IMR-90 (cell line): ENCODE measurements around the gene RTP5. TPM values are rescaled to one million over a fixed set of nuclear protein-coding genes. Genes with fewer than 3 reads are reported as not detected.

Source experiments
- ATAC-seq: fragments of 200-7000 bp; cut with Tn5 transposase; 2 replicates; pipeline ENCODE4 v1.9.1; 2020; ENCODE audit warnings: low read depth, mild to moderate bottlenecking, moderate library complexity
- BruUV-seq: library from RNA; stranded (reverse); fragments of 400-500 nt; replicated peaks from 2 replicates; lab custom pipeline; 2021; lab: Mats Ljungman, UMichigan
- CTCF ChIA-PET: fragments of 300-600 bp; formaldehyde crosslinking; extraction: SDS; loops from one replicate; lab custom pipeline; 2021; ENCODE audit warnings: antibody characterized with exemption; lab: Yijun Ruan, JAX
- POLR2A ChIA-PET: fragments of 300-600 bp; sonication (Branson Sonifier 250); formaldehyde crosslinking; loops from one replicate; lab custom pipeline; 2022; ENCODE audit warnings: antibody characterized with exemption; ENCODE audit not compliant: unreplicated experiment; lab: Charles Lee
- DNase-seq: peaks from one replicate; pipeline ENCODE4 v3.0.0; 2013
- H2AFZ ChIP-seq: replicated peaks from 2 replicates; pipeline ENCODE3; 2013; ENCODE audit warnings: low read length, mild to moderate bottlenecking; ENCODE audit not compliant: poor library complexity
- H2AK5ac ChIP-seq: 2 replicates; pipeline ENCODE4 v1.6.1; 2013; ENCODE audit warnings: low read depth, low read length, inconsistent platforms
- H2AK9ac ChIP-seq: replicated peaks from 2 replicates; pipeline ENCODE3; 2013; ENCODE audit warnings: mild to moderate bottlenecking, low read depth, low read length, moderate library complexity; ENCODE audit not compliant: poor library complexity
- H2BK120ac ChIP-seq: 2 replicates; pipeline ENCODE4 v1.6.1; 2013; ENCODE audit warnings: low read depth, low read length, inconsistent platforms
- H2BK15ac ChIP-seq: 3 replicates; pipeline ENCODE4 v1.6.1; 2013; ENCODE audit warnings: low read depth, low read length, inconsistent platforms
- H2BK20ac ChIP-seq: 2 replicates; pipeline ENCODE4 v1.6.1; 2013; ENCODE audit warnings: low read depth, mild to moderate bottlenecking, inconsistent platforms, low read length, moderate library complexity
- H2BK5ac ChIP-seq: 2 replicates; pipeline ENCODE4 v1.6.1; 2013; ENCODE audit warnings: mild to moderate bottlenecking, low read depth, low read length, inconsistent platforms; ENCODE audit not compliant: poor library complexity, severe bottlenecking
- H3K14ac ChIP-seq: replicated peaks from 2 replicates; pipeline ENCODE4 v1.6.1; 2013; ENCODE audit warnings: low read depth, low read length, inconsistent platforms
- H3K18ac ChIP-seq: 2 replicates; pipeline ENCODE4 v1.6.1; 2013; ENCODE audit warnings: low read depth, low read length, control low read depth
- H3K23ac ChIP-seq: 2 replicates; pipeline ENCODE4 v1.6.1; 2013; ENCODE audit warnings: low read depth, low read length, inconsistent platforms
- H3K27ac ChIP-seq: 2 replicates; pipeline ENCODE4 v1.5.1; 2013; ENCODE audit warnings: mild to moderate bottlenecking, control low read depth, low read length; ENCODE audit not compliant: insufficient read depth
- H3K27me3 ChIP-seq: 2 replicates; pipeline ENCODE4 v1.6.1; 2013; ENCODE audit warnings: low read length; ENCODE audit not compliant: control insufficient read depth, insufficient read depth
- H3K36me3 ChIP-seq: 2 replicates; pipeline ENCODE4 v1.6.1; 2013; ENCODE audit warnings: low read length, mixed read lengths; ENCODE audit not compliant: control insufficient read depth, insufficient read depth
- H3K4ac ChIP-seq: 2 replicates; pipeline ENCODE4 v1.6.1; 2013; ENCODE audit warnings: low read depth, low read length, inconsistent platforms
- H3K4me1 ChIP-seq: 2 replicates; pipeline ENCODE4 v1.6.1; 2013; ENCODE audit warnings: low read length, mixed read lengths; ENCODE audit not compliant: control insufficient read depth, insufficient read depth
- H3K4me2 ChIP-seq: 2 replicates; pipeline ENCODE4 v1.6.1; 2013; ENCODE audit warnings: low read depth, mild to moderate bottlenecking, control low read depth, low read length, moderate library complexity
- H3K4me3 ChIP-seq: 2 replicates; pipeline ENCODE4 v1.5.1; 2013; ENCODE audit warnings: low read depth, mild to moderate bottlenecking, control low read depth, low read length, moderate library complexity; ENCODE audit not compliant: insufficient read depth
- H3K56ac ChIP-seq: 2 replicates; pipeline ENCODE4 v1.6.1; 2013; ENCODE audit warnings: low read length, inconsistent platforms; ENCODE audit not compliant: insufficient read depth; ENCODE audit errors: extremely low read depth
- H3K79me1 ChIP-seq, 2 experiments: 2 replicates each; pipeline ENCODE4 v1.6.1; 2013; ENCODE audit warnings: low read length in 2 of 2, inconsistent platforms in 1 of 2, low read depth in 1 of 2
- H3K9ac ChIP-seq: 2 replicates; pipeline ENCODE4 v1.6.1; 2013; ENCODE audit warnings: low read depth, low read length, control low read depth
- H3K9me1 ChIP-seq: 2 replicates; pipeline ENCODE4 v1.6.1; 2013; ENCODE audit warnings: low read length, inconsistent platforms; ENCODE audit not compliant: insufficient read depth
- H3K9me3 ChIP-seq: 2 replicates; pipeline ENCODE4 v1.6.1; 2013; ENCODE audit warnings: low read length; ENCODE audit not compliant: control insufficient read depth, insufficient read depth
- H4K20me1 ChIP-seq: 2 replicates; pipeline ENCODE4 v1.6.1; 2013; ENCODE audit warnings: low read length, inconsistent platforms; ENCODE audit not compliant: insufficient read depth
- H4K5ac ChIP-seq: 2 replicates; pipeline ENCODE4 v1.6.1; 2013; ENCODE audit warnings: mild to moderate bottlenecking, low read depth, low read length, control low read depth
- H4K8ac ChIP-seq, 2 experiments: 2 replicates each; pipeline ENCODE4 v1.6.1; 2013; ENCODE audit warnings: low read depth in 2 of 2, low read length in 2 of 2, control low read depth in 1 of 2, inconsistent platforms in 1 of 2
- H4K91ac ChIP-seq: 2 replicates; pipeline ENCODE4 v1.6.1; 2013; ENCODE audit warnings: low read depth, low read length, inconsistent platforms; ENCODE audit not compliant: insufficient read depth
- BHLHE40 ChIP-seq: fragments of 150-350 bp; IDR thresholded peaks from 2 replicates; pipeline ENCODE4 v1.6.1; 2016; ENCODE audit warnings: mild to moderate bottlenecking, low read depth, low read length
- CEBPB ChIP-seq: IDR thresholded peaks from 2 replicates; pipeline ENCODE4 v1.6.1; 2012; ENCODE audit warnings: low read depth, low read length, improper control_type of control experiment
- CHD1 ChIP-seq: IDR thresholded peaks from 2 replicates; pipeline ENCODE4 v1.6.1; 2012; ENCODE audit warnings: low read depth, low read length, improper control_type of control experiment
- FOS ChIP-seq: fragments of 150-350 bp; IDR thresholded peaks from 2 replicates; pipeline ENCODE4 v1.6.1; 2016; ENCODE audit warnings: low read depth, low read length
- MAFK ChIP-seq: IDR thresholded peaks from 2 replicates; pipeline ENCODE4 v1.6.1; 2012; ENCODE audit warnings: low read depth, low read length, improper control_type of control experiment
- MAZ ChIP-seq: IDR thresholded peaks from 2 replicates; pipeline ENCODE4 v1.6.1; 2012; ENCODE audit warnings: low read depth, mild to moderate bottlenecking, low read length, improper control_type of control experiment, moderate library complexity, borderline replicate concordance
- NFE2L2 ChIP-seq: fragments of 150-350 bp; IDR thresholded peaks from 2 replicates; pipeline ENCODE4 v1.6.1; 2016; ENCODE audit warnings: low read depth, mild to moderate bottlenecking, low read length
- POLR2A ChIP-seq: IDR thresholded peaks from 2 replicates; pipeline ENCODE4 v1.6.1; 2012; ENCODE audit warnings: mild to moderate bottlenecking, low read depth, low read length
- RAD21 ChIP-seq: IDR thresholded peaks from 2 replicates; pipeline ENCODE4 v1.6.1; 2012; ENCODE audit warnings: low read length, improper control_type of control experiment
- RCOR1 ChIP-seq: IDR thresholded peaks from 2 replicates; pipeline ENCODE4 v1.6.1; 2012; ENCODE audit warnings: mild to moderate bottlenecking, low read length, improper control_type of control experiment; ENCODE audit not compliant: insufficient replicate concordance
- RFX5 ChIP-seq: IDR thresholded peaks from 2 replicates; pipeline ENCODE4 v1.8.0; 2012; ENCODE audit warnings: low read depth, mild to moderate bottlenecking, low read length, moderate library complexity
- SMC3 ChIP-seq: fragments of 150-350 bp; IDR thresholded peaks from 2 replicates; pipeline ENCODE4 v1.6.1; 2016; ENCODE audit warnings: low read depth, mild to moderate bottlenecking, antibody characterized with exemption, low read length, moderate library complexity
- USF2 ChIP-seq: fragments of 150-350 bp; IDR thresholded peaks from 2 replicates; pipeline ENCODE4 v1.6.1; 2017; ENCODE audit warnings: mild to moderate bottlenecking, antibody characterized with exemption, low read length, low read depth
- WGBS, 2 experiments: methylation state at CpG; one replicate each; pipeline versions ENCODE4 v1.1.5 to v1.1.7; 2013; ENCODE audit warnings: missing lambda C conversion rate in 2 of 2; ENCODE audit not compliant: insufficient read length in 1 of 2; ENCODE audit errors: extremely low coverage in 2 of 2; 5-methylcytosine and 5-hydroxymethylcytosine counted together
- dilution Hi-C: fragments of 300-500 bp; cut with HindIII; formaldehyde crosslinking; loops from one replicate; pipeline ENCODE4 v1.14.3; 2018; ENCODE audit warnings: low sequenced_read_pairs; ENCODE audit not compliant: unreplicated experiment
- in situ Hi-C: fragments of 300-500 bp; cut with MboI; formaldehyde crosslinking; loops from 3 replicates; pipeline ENCODE4 v1.14.3; 2019; ENCODE audit warnings: low sequenced_read_pairs, inconsistent platforms, mixed read lengths
- intact Hi-C: fragments of 100-400 bp; cut with micrococcal nuclease; formaldehyde crosslinking; loops from 2 replicates; pipeline ENCODE4 v1.10.0; 2022
- polyA plus RNA-seq, 3 experiments: library from polyadenylated mRNA; depleted of rRNA; stranded (reverse); fragments of >200 nt; gene quantifications; 2 replicates each; pipeline ENCODE4 v1.2.3, GENCODE V29; 2012; ENCODE audit warnings: low replicate concordance in 1 of 3
- total RNA-seq: library from RNA; depleted of rRNA; stranded (reverse); fragments of >200 nt; gene quantifications from 2 replicates; pipeline ENCODE4 v1.2.3, GENCODE V29; 2012
- TF ChIP-seq, protein P1 (sequence below): fragments of 150-350 bp; IDR thresholded peaks from 2 replicates; pipeline ENCODE4 v1.6.1; 2016; ENCODE audit warnings: low read depth, mild to moderate bottlenecking, low read length, moderate library complexity, borderline replicate concordance

Gene RTP5
- total and polyA plus RNA-seq, 2 of the 4 experiments (the other 2 are of a cell fraction), result not detected

- no peak for TF ChIP-seq MAFK
Measured at GRCh38 chr2:241880311-241881073, 11.0 kb downstream of the RTP5 start (continued).

GRCh38 chr2:241882091-241882625, 12.6 kb downstream of the RTP5 start:
- Histone ChIP-seq H3K23ac (no peak overlapping the region), H3K4me3 (peak overlapping the region; percentile 11), H2BK15ac (no peak overlapping the region), H2AK5ac (no peak overlapping the region), H3K79me1 (no peaks in the 10 kb centered on the region), H3K9me3 (no peaks in the 10 kb centered on the region; the same call in 1 of the 2 replicates), H3K36me3 (no peaks in the 10 kb centered on the region), H4K20me1 (no peaks in the 10 kb centered on the region), H3K9me1 (no peaks in the 10 kb centered on the region), H4K8ac (peak overlapping the region in 1 of 2 experiments; percentile 31; a peak in 1 of 4 replicates), H3K56ac (no peak overlapping the region), H3K14ac (no peak overlapping the region), H4K5ac (no peak overlapping the region), H3K4me1 (no peaks in the 10 kb centered on the region), H3K9ac (no peak overlapping the region), H3K4me2 (no peak overlapping the region), H2BK20ac (no peak overlapping the region), H3K18ac (no peak overlapping the region), H2AFZ (peak overlapping the region; percentile 99), H3K27me3 (no peaks in the 10 kb centered on the region), H2BK5ac (no peak overlapping the region), H2AK9ac (peak overlapping the region; percentile 11), H4K91ac (no peak overlapping the region), H3K4ac (no peak overlapping the region), H3K27ac (no peak overlapping the region), H2BK120ac (no peak overlapping the region)
- in situ Hi-C loops, result no loop called here
- WGBS, 2 experiments, result 43% methylated on average over 5 of the region's 23 CpGs; no CpG with 5 or more reads in 1 of the 2 experiments
- ATAC-seq (no peak), DNase-seq (no peak)
- ChIA-PET CTCF (no interaction called here), POLR2A (no interaction called here)
- no TSS peak for BruUV-seq
- dilution Hi-C loops, result no loop called here
- intact Hi-C loops, result no loop called here
- TF ChIP-seq CEBPB, result no peak
- TF ChIP-seq USF2, result no peak
- no peak for TF ChIP-seq FOS
- TF ChIP-seq, protein P1, sequence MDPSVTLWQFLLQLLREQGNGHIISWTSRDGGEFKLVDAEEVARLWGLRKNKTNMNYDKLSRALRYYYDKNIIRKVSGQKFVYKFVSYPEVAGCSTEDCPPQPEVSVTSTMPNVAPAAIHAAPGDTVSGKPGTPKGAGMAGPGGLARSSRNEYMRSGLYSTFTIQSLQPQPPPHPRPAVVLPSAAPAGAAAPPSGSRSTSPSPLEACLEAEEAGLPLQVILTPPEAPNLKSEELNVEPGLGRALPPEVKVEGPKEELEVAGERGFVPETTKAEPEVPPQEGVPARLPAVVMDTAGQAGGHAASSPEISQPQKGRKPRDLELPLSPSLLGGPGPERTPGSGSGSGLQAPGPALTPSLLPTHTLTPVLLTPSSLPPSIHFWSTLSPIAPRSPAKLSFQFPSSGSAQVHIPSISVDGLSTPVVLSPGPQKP, result no peak
- TF ChIP-seq MAZ, result no peak
- TF ChIP-seq SMC3, result no peak
- TF ChIP-seq RFX5, result no peak
- TF ChIP-seq POLR2A, result no peak
- no peak for TF ChIP-seq NFE2L2
- TF ChIP-seq BHLHE40, result no peak
- TF ChIP-seq RCOR1, result no peak
- no peak for TF ChIP-seq MAFK
- TF ChIP-seq RAD21, result no peak
- TF ChIP-seq CHD1, result no peak
